HEK293 (cell line): Measurements from ENCODE around the gene IRS1.

Source experiments
- CTCF ChIA-PET: fragments of 350-600 bp; formaldehyde crosslinking; extraction: SDS; loops from one replicate; lab custom pipeline; 2021; ENCODE audit warnings: antibody characterized with exemption; lab: Yijun Ruan, JAX
- POLR2A ChIA-PET: fragments of 300-600 bp; formaldehyde crosslinking; extraction: SDS; loops from one replicate; lab custom pipeline; 2020; ENCODE audit warnings: antibody characterized with exemption, inconsistent platforms; lab: Yijun Ruan, JAX
- H3K27ac ChIP-seq: fragments of 200-500 bp; sonication (Bioruptor generic); 2 replicates; pipeline ENCODE4 v1.5.1; 2014; ENCODE audit warnings: low read depth, low read length, control low read depth, inconsistent platforms; ENCODE audit errors: extremely low read depth
- H3K36me3 ChIP-seq, 2 experiments: fragments of 200-500 bp in 1 of 2; sonication (Bioruptor generic) in 1 of 2; 1 replicate in 1 of 2; 2 replicates in 1 of 2; pipeline ENCODE4 v1.5.1; 2014 to 2017; ENCODE audit warnings: inconsistent platforms in 2 of 2, low read length in 2 of 2; ENCODE audit not compliant: control insufficient read depth in 2 of 2, insufficient read depth in 1 of 2
- H3K4me1 ChIP-seq: fragments of 200-500 bp; sonication (Bioruptor generic); 2 replicates; pipeline ENCODE4 v1.5.1; 2014; ENCODE audit warnings: mild to moderate bottlenecking, low read length, inconsistent platforms; ENCODE audit not compliant: control insufficient read depth, insufficient read depth
- H3K4me3 ChIP-seq: 2 replicates; pipeline ENCODE4 v1.5.1; 2011; ENCODE audit warnings: low read depth, mild to moderate bottlenecking, control low read depth, low read length, moderate library complexity
- H3K9me3 ChIP-seq: fragments of 200-500 bp; sonication (Bioruptor generic); 2 replicates; pipeline ENCODE4 v1.5.1; 2014; ENCODE audit warnings: low read depth, low read length, inconsistent platforms; ENCODE audit not compliant: control insufficient read depth, insufficient read depth
- EGR2 ChIP-seq: fragments of 450-650 bp; formaldehyde crosslinking; IDR thresholded peaks from 2 replicates; pipeline ENCODE4 v1.5.1; 2016; ENCODE audit warnings: low read depth, missing biosample characterization, missing genetic modification characterization
- GFI1B ChIP-seq: fragments of 450-650 bp; formaldehyde crosslinking; IDR thresholded peaks from 2 replicates; pipeline ENCODE4 v1.5.1; 2016; ENCODE audit warnings: missing biosample characterization, missing genetic modification characterization
- KLF10 ChIP-seq: fragments of 450-650 bp; IDR thresholded peaks from 2 replicates; pipeline ENCODE4 v1.5.1; 2018; ENCODE audit warnings: missing biosample characterization, mild to moderate bottlenecking, missing genetic modification characterization
- KLF16 ChIP-seq: fragments of 450-650 bp; formaldehyde crosslinking; IDR thresholded peaks from 2 replicates; pipeline ENCODE4 v1.5.1; 2017; ENCODE audit warnings: missing biosample characterization, missing genetic modification characterization
- SP2 ChIP-seq: fragments of 450-650 bp; formaldehyde crosslinking; IDR thresholded peaks from 2 replicates; pipeline ENCODE4 v1.5.1; 2016; ENCODE audit warnings: missing biosample characterization, missing genetic modification characterization
- TRIM28 ChIP-seq: IDR thresholded peaks from 2 replicates; pipeline ENCODE4 v1.6.1; 2011; ENCODE audit warnings: low read length, control low read depth, borderline replicate concordance
- ZFP37 ChIP-seq: fragments of 450-650 bp; formaldehyde crosslinking; IDR thresholded peaks from 2 replicates; pipeline ENCODE4 v1.5.1; 2016; ENCODE audit warnings: missing biosample characterization, missing genetic modification characterization
- ZNF174 ChIP-seq: fragments of 450-650 bp; formaldehyde crosslinking; IDR thresholded peaks from 2 replicates; pipeline ENCODE4 v1.5.0; 2017; ENCODE audit warnings: missing biosample characterization, mild to moderate bottlenecking, missing genetic modification characterization
- ZNF292 ChIP-seq: fragments of 450-650 bp; formaldehyde crosslinking; IDR thresholded peaks from 2 replicates; pipeline ENCODE4 v1.5.1; 2016; ENCODE audit warnings: low read depth, missing biosample characterization, missing genetic modification characterization, borderline replicate concordance
- ZNF324 ChIP-seq: fragments of 450-650 bp; formaldehyde crosslinking; IDR thresholded peaks from 2 replicates; pipeline ENCODE4 v1.5.1; 2016; ENCODE audit warnings: missing biosample characterization, missing genetic modification characterization
- ZNF514 ChIP-seq: fragments of 450-650 bp; formaldehyde crosslinking; IDR thresholded peaks from 2 replicates; pipeline ENCODE4 v1.5.1; 2016; ENCODE audit warnings: missing biosample characterization, missing genetic modification characterization
- ZNF596 ChIP-seq: fragments of 450-650 bp; IDR thresholded peaks from 2 replicates; pipeline ENCODE4 v1.5.0; 2018; ENCODE audit warnings: missing biosample characterization, mild to moderate bottlenecking, missing genetic modification characterization, moderate library complexity
- ZNF701 ChIP-seq: fragments of 450-650 bp; formaldehyde crosslinking; IDR thresholded peaks from 2 replicates; pipeline ENCODE4 v1.5.1; 2016; ENCODE audit warnings: missing biosample characterization, missing genetic modification characterization
- ZNF76 ChIP-seq: fragments of 450-650 bp; formaldehyde crosslinking; IDR thresholded peaks from 2 replicates; pipeline ENCODE4; 2016; ENCODE audit warnings: low read depth, missing biosample characterization, missing genetic modification characterization, borderline replicate concordance
- ZSCAN16 ChIP-seq: fragments of 450-650 bp; formaldehyde crosslinking; IDR thresholded peaks from 2 replicates; pipeline ENCODE4 v1.5.1; 2016; ENCODE audit warnings: missing biosample characterization, missing genetic modification characterization
- TF ChIP-seq, protein P1 (sequence below): fragments of 450-650 bp; formaldehyde crosslinking; IDR thresholded peaks from 2 replicates; pipeline ENCODE4 v1.5.1; 2016; ENCODE audit warnings: missing biosample characterization, missing genetic modification characterization
- TF ChIP-seq, protein P2 (sequence below): fragments of 450-650 bp; formaldehyde crosslinking; IDR thresholded peaks from 2 replicates; pipeline ENCODE4; 2016; ENCODE audit warnings: missing biosample characterization, missing genetic modification characterization
- TF ChIP-seq, protein P3 (sequence below): fragments of 450-650 bp; formaldehyde crosslinking; IDR thresholded peaks from 2 replicates; pipeline ENCODE4 v1.5.1; 2016; ENCODE audit warnings: missing biosample characterization, missing genetic modification characterization, borderline replicate concordance
- TF ChIP-seq, protein P4 (sequence below): fragments of 450-650 bp; formaldehyde crosslinking; IDR thresholded peaks from 2 replicates; pipeline ENCODE4 v1.5.1; 2016; ENCODE audit warnings: missing biosample characterization, missing genetic modification characterization
- TF ChIP-seq, protein P5 (sequence below): fragments of 450-650 bp; formaldehyde crosslinking; IDR thresholded peaks from 2 replicates; pipeline ENCODE4 v1.5.1; 2016; ENCODE audit warnings: missing biosample characterization, missing genetic modification characterization
- TF ChIP-seq, protein P6 (sequence below): fragments of 450-650 bp; formaldehyde crosslinking; IDR thresholded peaks from 2 replicates; pipeline ENCODE4 v1.5.1; 2016; ENCODE audit warnings: missing biosample characterization, missing genetic modification characterization
- TF ChIP-seq, protein P7 (sequence below): fragments of 450-650 bp; formaldehyde crosslinking; IDR thresholded peaks from 2 replicates; pipeline ENCODE4 v1.5.1; 2017; ENCODE audit warnings: missing biosample characterization, missing genetic modification characterization

Gene IRS1

DNA sequence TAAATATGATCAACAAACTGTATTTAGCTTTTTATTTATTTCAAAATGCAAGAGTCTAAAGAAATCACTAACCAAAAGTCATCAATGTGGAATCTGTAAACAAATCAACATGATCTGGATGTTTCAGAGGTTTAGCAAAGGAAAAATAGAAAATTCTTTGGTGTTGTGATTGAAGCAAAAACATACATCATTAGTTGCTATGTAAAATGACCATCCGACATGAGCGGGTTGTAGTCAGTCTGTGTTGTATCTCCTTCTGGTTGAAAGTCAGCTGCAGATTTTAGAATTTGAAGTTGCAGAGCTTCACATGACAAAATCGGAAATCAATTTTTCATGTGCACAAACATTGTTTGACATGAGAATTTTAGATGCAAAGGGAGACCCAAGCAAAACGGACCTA lies 63.2 kb downstream of the IRS1 start:
- peaks cover 9% of the 10 kb centered on the region for H3K4me1 ChIP-seq
- TF ChIP-seq ZNF76 (tag by site-specific recombination) (no peak), SP2 (tag by site-specific recombination) (no peak), GFI1B (no peak), ZFP37 (tag by site-specific recombination) (no peak), ZSCAN16 (tag by site-specific recombination) (no peak), ZNF596 (no peak), EGR2 (tag by site-specific recombination) (no peak), ZNF514 (no peak), ZNF174 (tag by site-specific recombination) (no peak)
- TF ChIP-seq, protein P1, sequence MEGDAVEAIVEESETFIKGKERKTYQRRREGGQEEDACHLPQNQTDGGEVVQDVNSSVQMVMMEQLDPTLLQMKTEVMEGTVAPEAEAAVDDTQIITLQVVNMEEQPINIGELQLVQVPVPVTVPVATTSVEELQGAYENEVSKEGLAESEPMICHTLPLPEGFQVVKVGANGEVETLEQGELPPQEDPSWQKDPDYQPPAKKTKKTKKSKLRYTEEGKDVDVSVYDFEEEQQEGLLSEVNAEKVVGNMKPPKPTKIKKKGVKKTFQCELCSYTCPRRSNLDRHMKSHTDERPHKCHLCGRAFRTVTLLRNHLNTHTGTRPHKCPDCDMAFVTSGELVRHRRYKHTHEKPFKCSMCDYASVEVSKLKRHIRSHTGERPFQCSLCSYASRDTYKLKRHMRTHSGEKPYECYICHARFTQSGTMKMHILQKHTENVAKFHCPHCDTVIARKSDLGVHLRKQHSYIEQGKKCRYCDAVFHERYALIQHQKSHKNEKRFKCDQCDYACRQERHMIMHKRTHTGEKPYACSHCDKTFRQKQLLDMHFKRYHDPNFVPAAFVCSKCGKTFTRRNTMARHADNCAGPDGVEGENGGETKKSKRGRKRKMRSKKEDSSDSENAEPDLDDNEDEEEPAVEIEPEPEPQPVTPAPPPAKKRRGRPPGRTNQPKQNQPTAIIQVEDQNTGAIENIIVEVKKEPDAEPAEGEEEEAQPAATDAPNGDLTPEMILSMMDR (tag by site-specific recombination) = no peak
- TF ChIP-seq, protein P2, sequence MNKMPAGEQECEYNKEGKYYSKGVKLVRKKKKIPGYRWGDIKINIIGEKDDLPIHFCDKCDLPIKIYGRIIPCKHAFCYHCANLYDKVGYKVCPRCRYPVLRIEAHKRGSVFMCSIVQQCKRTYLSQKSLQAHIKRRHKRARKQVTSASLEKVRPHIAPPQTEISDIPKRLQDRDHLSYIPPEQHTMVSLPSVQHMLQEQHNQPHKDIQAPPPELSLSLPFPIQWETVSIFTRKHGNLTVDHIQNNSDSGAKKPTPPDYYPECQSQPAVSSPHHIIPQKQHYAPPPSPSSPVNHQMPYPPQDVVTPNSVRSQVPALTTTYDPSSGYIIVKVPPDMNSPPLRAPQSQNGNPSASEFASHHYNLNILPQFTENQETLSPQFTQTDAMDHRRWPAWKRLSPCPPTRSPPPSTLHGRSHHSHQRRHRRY (tag by site-specific recombination) = no peak
- TF ChIP-seq, protein P3, sequence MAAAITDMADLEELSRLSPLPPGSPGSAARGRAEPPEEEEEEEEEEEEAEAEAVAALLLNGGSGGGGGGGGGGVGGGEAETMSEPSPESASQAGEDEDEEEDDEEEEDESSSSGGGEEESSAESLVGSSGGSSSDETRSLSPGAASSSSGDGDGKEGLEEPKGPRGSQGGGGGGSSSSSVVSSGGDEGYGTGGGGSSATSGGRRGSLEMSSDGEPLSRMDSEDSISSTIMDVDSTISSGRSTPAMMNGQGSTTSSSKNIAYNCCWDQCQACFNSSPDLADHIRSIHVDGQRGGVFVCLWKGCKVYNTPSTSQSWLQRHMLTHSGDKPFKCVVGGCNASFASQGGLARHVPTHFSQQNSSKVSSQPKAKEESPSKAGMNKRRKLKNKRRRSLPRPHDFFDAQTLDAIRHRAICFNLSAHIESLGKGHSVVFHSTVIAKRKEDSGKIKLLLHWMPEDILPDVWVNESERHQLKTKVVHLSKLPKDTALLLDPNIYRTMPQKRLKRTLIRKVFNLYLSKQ (tag by site-specific recombination) = no peak
- TF ChIP-seq, protein P4, sequence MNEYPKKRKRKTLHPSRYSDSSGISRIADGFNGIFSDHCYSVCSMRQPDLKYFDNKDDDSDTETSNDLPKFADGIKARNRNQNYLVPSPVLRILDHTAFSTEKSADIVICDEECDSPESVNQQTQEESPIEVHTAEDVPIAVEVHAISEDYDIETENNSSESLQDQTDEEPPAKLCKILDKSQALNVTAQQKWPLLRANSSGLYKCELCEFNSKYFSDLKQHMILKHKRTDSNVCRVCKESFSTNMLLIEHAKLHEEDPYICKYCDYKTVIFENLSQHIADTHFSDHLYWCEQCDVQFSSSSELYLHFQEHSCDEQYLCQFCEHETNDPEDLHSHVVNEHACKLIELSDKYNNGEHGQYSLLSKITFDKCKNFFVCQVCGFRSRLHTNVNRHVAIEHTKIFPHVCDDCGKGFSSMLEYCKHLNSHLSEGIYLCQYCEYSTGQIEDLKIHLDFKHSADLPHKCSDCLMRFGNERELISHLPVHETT = no peak
- TF ChIP-seq, protein P5, sequence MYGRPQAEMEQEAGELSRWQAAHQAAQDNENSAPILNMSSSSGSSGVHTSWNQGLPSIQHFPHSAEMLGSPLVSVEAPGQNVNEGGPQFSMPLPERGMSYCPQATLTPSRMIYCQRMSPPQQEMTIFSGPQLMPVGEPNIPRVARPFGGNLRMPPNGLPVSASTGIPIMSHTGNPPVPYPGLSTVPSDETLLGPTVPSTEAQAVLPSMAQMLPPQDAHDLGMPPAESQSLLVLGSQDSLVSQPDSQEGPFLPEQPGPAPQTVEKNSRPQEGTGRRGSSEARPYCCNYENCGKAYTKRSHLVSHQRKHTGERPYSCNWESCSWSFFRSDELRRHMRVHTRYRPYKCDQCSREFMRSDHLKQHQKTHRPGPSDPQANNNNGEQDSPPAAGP (tag by site-specific recombination) = no peak
- H3K9me3 ChIP-seq = no peaks in the 10 kb centered on the region
- ChIA-PET POLR2A (no interaction called here), CTCF (interaction anchor here (0.7 kb wide), 1 partner anchor 521 kb away, joined by 6 read pairs; no protein-coding TSS in a partner anchor)
- H3K36me3 ChIP-seq = peaks cover 0 to 4% of the 10 kb centered on the region in 2 experiments; a peak in 1 of 3 replicates
- H3K4me3 ChIP-seq = no peak overlapping the region
- no peak overlapping the region for H3K27ac ChIP-seq

DNA sequence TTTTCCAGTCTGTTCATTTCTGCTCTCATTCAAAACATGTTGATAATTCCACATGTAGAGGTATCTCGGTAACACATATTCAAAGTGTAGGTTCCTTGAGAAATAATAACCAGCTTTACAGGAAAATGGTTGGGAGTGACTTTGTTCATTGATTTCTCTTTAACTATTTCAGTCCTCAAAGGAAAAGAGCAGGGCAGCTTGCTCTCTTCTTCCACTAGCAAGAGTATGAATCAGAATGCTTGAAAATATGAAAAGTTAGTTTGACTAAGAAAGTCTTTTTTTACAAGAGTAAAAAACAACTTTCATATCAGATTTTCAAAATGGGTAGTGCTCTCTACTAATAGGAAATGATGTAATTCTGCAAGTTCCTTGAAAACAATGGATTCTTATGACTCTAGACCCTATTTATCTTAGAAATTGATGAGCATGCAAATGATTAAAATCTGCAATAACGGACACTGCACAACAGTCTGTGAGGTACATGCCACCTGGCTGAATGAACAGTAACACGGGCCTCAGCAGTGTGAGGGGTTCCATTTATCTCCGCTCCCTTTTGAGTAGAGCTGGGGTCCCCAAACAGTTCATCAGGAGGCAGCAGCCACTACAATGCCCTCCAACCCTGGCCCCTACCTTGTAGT lies 65.6 kb downstream of the IRS1 start:
- ChIA-PET POLR2A (no interaction called here), CTCF (interaction anchor here (0.7 kb wide), 1 partner anchor 9 kb away, joined by 3 read pairs; no protein-coding TSS in a partner anchor)
- TF ChIP-seq ZNF292 (tag by site-specific recombination) = no peak
- TF ChIP-seq KLF10 (tag by site-specific recombination) = no peak
- TF ChIP-seq TRIM28 = no peak
- TF ChIP-seq, protein P6, sequence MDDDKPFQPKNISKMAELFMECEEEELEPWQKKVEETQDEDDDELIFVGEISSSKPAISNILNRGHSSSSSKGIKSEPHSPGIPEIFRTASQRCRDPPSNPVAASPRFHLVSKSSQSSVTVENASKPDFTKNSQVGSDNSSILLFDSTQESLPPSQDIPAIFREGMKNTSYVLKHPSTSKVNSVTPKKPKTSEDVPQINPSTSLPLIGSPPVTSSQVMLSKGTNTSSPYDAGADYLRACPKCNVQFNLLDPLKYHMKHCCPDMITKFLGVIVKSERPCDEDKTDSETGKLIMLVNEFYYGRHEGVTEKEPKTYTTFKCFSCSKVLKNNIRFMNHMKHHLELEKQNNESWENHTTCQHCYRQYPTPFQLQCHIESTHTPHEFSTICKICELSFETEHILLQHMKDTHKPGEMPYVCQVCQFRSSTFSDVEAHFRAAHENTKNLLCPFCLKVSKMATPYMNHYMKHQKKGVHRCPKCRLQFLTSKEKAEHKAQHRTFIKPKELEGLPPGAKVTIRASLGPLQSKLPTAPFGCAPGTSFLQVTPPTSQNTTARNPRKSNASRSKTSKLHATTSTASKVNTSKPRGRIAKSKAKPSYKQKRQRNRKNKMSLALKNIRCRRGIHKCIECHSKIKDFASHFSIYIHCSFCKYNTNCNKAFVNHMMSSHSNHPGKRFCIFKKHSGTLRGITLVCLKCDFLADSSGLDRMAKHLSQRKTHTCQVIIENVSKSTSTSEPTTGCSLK = no peak
- TF ChIP-seq KLF16 (tag by site-specific recombination) = no peak
- TF ChIP-seq, protein P7, sequence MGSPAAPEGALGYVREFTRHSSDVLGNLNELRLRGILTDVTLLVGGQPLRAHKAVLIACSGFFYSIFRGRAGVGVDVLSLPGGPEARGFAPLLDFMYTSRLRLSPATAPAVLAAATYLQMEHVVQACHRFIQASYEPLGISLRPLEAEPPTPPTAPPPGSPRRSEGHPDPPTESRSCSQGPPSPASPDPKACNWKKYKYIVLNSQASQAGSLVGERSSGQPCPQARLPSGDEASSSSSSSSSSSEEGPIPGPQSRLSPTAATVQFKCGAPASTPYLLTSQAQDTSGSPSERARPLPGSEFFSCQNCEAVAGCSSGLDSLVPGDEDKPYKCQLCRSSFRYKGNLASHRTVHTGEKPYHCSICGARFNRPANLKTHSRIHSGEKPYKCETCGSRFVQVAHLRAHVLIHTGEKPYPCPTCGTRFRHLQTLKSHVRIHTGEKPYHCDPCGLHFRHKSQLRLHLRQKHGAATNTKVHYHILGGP = no peak
- no peak for TF ChIP-seq ZNF324 (tag by site-specific recombination)
- no peak for TF ChIP-seq ZNF701

More for the DNA sequence above, 65.6 kb downstream of the IRS1 start:
- Histone ChIP-seq H3K27ac (no peak overlapping the region), H3K9me3 (no peaks in the 10 kb centered on the region), H3K4me3 (no peak overlapping the region), H3K36me3 (peaks cover 0 to 4% of the 10 kb centered on the region in 2 experiments; a peak in 1 of 3 replicates), H3K4me1 (no peaks in the 10 kb centered on the region; the same call in 1 of the 2 replicates)
